Measurements from ENCODE around the gene MRPS18B. TPM values are rescaled to one million over a fixed set of nuclear protein-coding genes. Genes with fewer than 3 reads are reported as not detected.

MRPS18B gene
- total and polyA plus RNA-seq, 2 of the 4 experiments (the other 2 are of a cell fraction) = 51.2 to 82.3 TPM

DNA sequence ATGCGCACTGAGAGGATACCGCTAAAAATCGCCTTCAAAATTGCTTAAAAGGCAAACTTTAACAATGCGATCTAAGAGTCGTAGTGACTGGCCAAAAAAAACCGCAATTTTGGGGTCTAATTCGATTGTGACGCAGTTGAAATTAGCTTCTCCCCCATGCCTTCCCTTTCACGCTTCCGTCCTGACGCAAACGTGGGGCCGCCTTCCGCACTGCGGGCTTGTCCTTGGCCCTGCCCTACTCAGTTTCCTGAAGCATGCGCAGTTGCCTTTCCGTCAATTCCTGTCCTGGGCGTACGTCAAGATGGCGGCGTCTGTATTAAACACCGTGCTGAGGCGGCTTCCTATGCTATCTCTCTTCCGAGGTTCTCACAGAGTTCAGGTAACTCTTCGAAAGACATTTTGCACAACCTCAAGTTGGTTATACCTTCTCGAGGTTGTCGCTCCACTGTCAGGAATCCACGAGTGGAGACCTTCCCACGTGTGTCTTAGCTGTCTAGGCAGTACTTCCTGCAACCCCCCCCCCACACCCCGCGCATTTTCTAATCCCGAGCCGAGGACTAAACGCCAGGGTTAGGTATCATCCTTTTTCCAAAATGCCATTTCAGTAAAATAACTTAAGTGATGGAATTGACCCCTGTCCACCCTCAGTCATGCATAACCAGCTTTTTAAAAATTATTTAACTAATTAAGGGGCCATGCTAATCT, at the start of gene MRPS18B (continued):
- TF ChIP-seq, protein P1, sequence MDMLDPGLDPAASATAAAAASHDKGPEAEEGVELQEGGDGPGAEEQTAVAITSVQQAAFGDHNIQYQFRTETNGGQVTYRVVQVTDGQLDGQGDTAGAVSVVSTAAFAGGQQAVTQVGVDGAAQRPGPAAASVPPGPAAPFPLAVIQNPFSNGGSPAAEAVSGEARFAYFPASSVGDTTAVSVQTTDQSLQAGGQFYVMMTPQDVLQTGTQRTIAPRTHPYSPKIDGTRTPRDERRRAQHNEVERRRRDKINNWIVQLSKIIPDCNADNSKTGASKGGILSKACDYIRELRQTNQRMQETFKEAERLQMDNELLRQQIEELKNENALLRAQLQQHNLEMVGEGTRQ (IDR thresholded peaks at IDR 0.05; ENCODE audit: low read depth, low read length) = no peak; the same call in 1 of the 2 replicates
- TF ChIP-seq CEBPB (IDR thresholded peaks at IDR 0.05; ENCODE audit: low read depth, low read length) (peak; percentile 75), SMC3 (IDR thresholded peaks at IDR 0.05; ENCODE audit: low read depth, low read length) (no peak)

DNA sequence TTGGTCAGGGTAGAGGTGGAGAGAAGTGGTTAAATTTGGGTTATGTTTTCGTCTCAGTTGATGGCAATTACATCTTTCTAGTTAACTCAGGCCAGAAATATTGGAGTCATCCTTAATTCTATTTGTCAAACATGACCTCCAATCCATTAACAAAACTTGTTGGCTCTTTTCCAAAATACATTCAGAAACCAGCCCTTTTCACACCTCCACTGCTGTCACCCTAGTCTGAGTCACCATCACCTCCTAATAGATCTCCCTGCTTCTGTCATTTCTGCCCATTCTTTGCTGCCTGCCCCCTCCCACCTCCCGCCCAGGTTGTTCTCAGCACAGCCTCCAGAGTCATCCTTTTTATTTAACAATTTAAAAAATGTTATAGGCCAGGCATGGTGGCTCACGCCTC, 49.4 kb upstream of the MRPS18B start:
- H3K18ac ChIP-seq (ENCODE audit: low read depth, low read length) = no peak overlapping the region
- H3K27me3 ChIP-seq (ENCODE audit: control insufficient read depth, insufficient read depth, low read length) = no peaks in the 10 kb centered on the region
- H2AFZ ChIP-seq (replicated peaks; ENCODE audit: low read length, poor library complexity) = no peak overlapping the region
- no peak overlapping the region for H3K9ac ChIP-seq (ENCODE audit: low read depth, low read length)
- no peaks in the 10 kb centered on the region for H3K9me3 ChIP-seq (ENCODE audit: control insufficient read depth, insufficient read depth, low read length)
- 80% methylated on average over 1 of the region's 3 CpGs; no CpG with 5 or more reads in 1 of the 2 experiments for WGBS, 2 experiments (ENCODE audit: extremely low coverage in 2 of 2, insufficient read length in 1 of 2)
- no peak overlapping the region for H3K56ac ChIP-seq (ENCODE audit: extremely low read depth, insufficient read depth, low read length)
- no peak overlapping the region for H3K23ac ChIP-seq (ENCODE audit: low read depth, low read length)
- POLR2A ChIA-PET (ENCODE audit: unreplicated experiment) = no interaction called here
- no peak overlapping the region for H3K14ac ChIP-seq (replicated peaks; ENCODE audit: low read depth, low read length)
- H3K79me1 ChIP-seq (ENCODE audit: low read depth in 1 of 2, low read length in 2 of 2) = peaks cover 9 to 34% of the 10 kb centered on the region in 2 experiments
- H2BK120ac ChIP-seq (ENCODE audit: low read depth, low read length) = no peak overlapping the region
- intact Hi-C loops (cut with micrococcal nuclease) (no loop called here), in situ Hi-C loops (cut with MboI; ENCODE audit: low sequenced_read_pairs) (no loop called here), dilution Hi-C loops (cut with HindIII; ENCODE audit: low sequenced_read_pairs, unreplicated experiment) (no loop called here)
- no peak for TF ChIP-seq MAFK (IDR thresholded peaks at IDR 0.05; ENCODE audit: low read depth, low read length)
- TF ChIP-seq, protein P2, sequence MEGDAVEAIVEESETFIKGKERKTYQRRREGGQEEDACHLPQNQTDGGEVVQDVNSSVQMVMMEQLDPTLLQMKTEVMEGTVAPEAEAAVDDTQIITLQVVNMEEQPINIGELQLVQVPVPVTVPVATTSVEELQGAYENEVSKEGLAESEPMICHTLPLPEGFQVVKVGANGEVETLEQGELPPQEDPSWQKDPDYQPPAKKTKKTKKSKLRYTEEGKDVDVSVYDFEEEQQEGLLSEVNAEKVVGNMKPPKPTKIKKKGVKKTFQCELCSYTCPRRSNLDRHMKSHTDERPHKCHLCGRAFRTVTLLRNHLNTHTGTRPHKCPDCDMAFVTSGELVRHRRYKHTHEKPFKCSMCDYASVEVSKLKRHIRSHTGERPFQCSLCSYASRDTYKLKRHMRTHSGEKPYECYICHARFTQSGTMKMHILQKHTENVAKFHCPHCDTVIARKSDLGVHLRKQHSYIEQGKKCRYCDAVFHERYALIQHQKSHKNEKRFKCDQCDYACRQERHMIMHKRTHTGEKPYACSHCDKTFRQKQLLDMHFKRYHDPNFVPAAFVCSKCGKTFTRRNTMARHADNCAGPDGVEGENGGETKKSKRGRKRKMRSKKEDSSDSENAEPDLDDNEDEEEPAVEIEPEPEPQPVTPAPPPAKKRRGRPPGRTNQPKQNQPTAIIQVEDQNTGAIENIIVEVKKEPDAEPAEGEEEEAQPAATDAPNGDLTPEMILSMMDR (conservative IDR thresholded peaks at IDR 0.05; ENCODE audit: low read depth, low read length) = no peak
- TF ChIP-seq CEBPB (IDR thresholded peaks at IDR 0.05; ENCODE audit: low read depth, low read length) = no peak
- no peak for TF ChIP-seq MXI1 (IDR thresholded peaks at IDR 0.05; ENCODE audit: borderline replicate concordance, low read depth, low read length)
- TF ChIP-seq, protein P3, sequence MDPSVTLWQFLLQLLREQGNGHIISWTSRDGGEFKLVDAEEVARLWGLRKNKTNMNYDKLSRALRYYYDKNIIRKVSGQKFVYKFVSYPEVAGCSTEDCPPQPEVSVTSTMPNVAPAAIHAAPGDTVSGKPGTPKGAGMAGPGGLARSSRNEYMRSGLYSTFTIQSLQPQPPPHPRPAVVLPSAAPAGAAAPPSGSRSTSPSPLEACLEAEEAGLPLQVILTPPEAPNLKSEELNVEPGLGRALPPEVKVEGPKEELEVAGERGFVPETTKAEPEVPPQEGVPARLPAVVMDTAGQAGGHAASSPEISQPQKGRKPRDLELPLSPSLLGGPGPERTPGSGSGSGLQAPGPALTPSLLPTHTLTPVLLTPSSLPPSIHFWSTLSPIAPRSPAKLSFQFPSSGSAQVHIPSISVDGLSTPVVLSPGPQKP (IDR thresholded peaks at IDR 0.05; ENCODE audit: borderline replicate concordance, low read depth, low read length) = no peak
- no peak for TF ChIP-seq RCOR1 (IDR thresholded peaks at IDR 0.05; ENCODE audit: insufficient replicate concordance, low read length)
- TF ChIP-seq, protein P1 (IDR thresholded peaks at IDR 0.05; ENCODE audit: low read depth, low read length) = no peak
- TF ChIP-seq RAD21 (IDR thresholded peaks at IDR 0.05; ENCODE audit: low read length) = no peak
- TF ChIP-seq NFE2L2 (IDR thresholded peaks at IDR 0.05; ENCODE audit: low read depth, low read length) = no peak
- no peak for TF ChIP-seq FOS (IDR thresholded peaks at IDR 0.05; ENCODE audit: low read depth, low read length)
- H3K4me1 ChIP-seq (ENCODE audit: control insufficient read depth, insufficient read depth, low read length) = peaks cover 3% of the 10 kb centered on the region
- no peak overlapping the region for H3K4me2 ChIP-seq (ENCODE audit: low read depth, low read length)
- no peak overlapping the region for H4K91ac ChIP-seq (ENCODE audit: insufficient read depth, low read depth, low read length)
- peaks cover 2% of the 10 kb centered on the region for H3K36me3 ChIP-seq (ENCODE audit: control insufficient read depth, insufficient read depth, low read length)
- DNase-seq = no peak
- no peak overlapping the region for H2BK5ac ChIP-seq (ENCODE audit: low read depth, low read length, poor library complexity, severe bottlenecking)
- no peak overlapping the region for H4K8ac ChIP-seq (ENCODE audit: low read depth in 2 of 2, low read length in 2 of 2)
- no peak overlapping the region for H2AK9ac ChIP-seq (replicated peaks; ENCODE audit: low read depth, low read length, poor library complexity)
- ATAC-seq (ENCODE audit: low read depth) = no peak
- no peak overlapping the region for H4K5ac ChIP-seq (ENCODE audit: low read depth, low read length)
- peaks cover 21% of the 10 kb centered on the region for H4K20me1 ChIP-seq (ENCODE audit: insufficient read depth, low read length)
- no peak overlapping the region for H2BK15ac ChIP-seq (ENCODE audit: low read depth, low read length)
- peaks cover 7% of the 10 kb centered on the region for H3K9me1 ChIP-seq (ENCODE audit: insufficient read depth, low read length)
- no TSS peak for BruUV-seq (replicated peaks)
- no peak overlapping the region for H3K4me3 ChIP-seq (ENCODE audit: insufficient read depth, low read depth, low read length)
- no peak overlapping the region; the same call in 1 of the 2 replicates for H2AK5ac ChIP-seq (ENCODE audit: low read depth, low read length)
- H3K4ac ChIP-seq (ENCODE audit: low read depth, low read length) = no peak overlapping the region
- H3K27ac ChIP-seq (ENCODE audit: insufficient read depth, low read length) = no peak overlapping the region
- no peak overlapping the region for H2BK20ac ChIP-seq (ENCODE audit: low read depth, low read length)
- CTCF ChIA-PET = no interaction called here

All from IMR-90 (cell line).